ENCODE measurements around the gene ZBTB16.

The ZBTB16 gene, protein sequence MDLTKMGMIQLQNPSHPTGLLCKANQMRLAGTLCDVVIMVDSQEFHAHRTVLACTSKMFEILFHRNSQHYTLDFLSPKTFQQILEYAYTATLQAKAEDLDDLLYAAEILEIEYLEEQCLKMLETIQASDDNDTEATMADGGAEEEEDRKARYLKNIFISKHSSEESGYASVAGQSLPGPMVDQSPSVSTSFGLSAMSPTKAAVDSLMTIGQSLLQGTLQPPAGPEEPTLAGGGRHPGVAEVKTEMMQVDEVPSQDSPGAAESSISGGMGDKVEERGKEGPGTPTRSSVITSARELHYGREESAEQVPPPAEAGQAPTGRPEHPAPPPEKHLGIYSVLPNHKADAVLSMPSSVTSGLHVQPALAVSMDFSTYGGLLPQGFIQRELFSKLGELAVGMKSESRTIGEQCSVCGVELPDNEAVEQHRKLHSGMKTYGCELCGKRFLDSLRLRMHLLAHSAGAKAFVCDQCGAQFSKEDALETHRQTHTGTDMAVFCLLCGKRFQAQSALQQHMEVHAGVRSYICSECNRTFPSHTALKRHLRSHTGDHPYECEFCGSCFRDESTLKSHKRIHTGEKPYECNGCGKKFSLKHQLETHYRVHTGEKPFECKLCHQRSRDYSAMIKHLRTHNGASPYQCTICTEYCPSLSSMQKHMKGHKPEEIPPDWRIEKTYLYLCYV

DNA sequence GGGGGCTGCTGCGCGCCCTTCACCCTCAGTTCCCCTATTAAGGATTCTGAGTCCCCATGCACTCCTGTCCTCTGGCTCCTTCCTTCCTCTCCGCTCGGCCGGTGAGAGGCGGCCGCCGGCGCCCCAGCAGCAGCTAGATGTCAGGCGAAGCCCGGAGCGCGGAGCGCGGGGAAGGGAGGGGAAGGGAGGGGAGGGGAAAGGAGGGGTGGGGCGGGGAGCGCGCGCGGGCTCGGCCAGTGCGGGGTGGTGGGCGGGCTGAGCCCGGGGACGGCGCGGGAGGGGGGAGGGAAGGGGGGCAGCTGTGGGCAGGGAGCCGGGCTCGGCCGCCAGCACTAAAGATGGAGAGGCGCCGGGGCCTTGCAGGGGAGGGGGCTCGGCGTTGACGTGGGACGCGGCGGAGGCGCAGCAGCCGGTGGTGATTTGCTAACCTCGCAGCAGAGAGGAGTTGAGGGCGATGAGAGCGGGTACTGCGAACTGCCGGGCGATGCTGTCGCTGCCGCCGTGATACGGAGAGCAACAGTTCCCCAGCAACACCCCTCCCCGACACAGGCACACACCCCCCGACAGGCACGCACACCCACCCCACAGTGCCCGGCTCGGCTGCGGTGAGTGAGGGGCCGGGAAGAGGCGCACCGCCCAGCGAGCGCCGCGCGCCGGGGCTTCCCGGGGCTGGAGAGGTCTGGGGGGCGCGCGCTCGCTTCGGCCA lies at the start of gene ZBTB16:
Gene ZBTB16, plus strand, starts transcription at position 434 of the 706 bp plus-strand sequence. CDS start 3,590 bp downstream, outside the sequence.
- no peak for FAIRE-seq

DNA sequence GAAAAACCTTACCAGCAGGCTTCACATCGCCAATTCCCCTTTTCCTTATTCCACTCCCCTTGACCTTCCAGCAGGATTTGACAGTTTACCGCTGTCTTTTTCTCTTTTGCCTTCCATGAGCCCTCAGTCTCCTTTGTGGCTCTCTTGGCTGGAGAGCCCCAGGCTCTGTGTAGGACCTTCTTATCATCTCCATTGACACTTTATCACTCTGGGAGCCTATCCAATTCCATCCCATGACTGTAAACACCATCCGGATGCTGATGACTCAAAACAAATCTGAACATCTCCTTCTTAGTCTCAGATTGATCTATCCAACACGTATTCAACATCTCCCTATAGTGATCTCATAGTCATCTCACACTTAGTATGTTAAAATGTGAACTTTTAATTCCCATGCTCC lies 48.6 kb upstream of the ZBTB16 start:
- no peak for FAIRE-seq

DNA sequence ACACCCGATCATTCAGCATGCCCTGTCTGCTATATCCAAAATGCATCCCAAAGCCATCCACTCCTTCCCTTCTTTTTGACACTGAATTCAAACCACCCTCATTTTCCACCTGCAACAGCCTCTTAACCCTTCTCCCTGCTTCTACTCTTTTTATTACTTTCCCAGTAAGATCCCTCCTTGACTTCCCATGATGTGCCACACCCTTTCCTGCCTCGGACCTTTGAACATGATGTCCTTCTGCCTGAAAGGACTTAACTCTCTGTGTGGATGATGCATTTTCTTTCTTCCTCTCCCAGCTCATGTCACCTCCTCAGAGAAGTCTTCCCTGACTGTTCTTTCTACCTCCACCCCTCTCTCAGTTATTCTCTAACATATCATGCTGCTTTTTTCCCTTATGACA lies 48.1 kb upstream of the ZBTB16 start:
- FAIRE-seq, result no peak

- FAIRE-seq, result no peak
Observed at GRCh38 chr11:114015117-114015516, 44.4 kb upstream of the ZBTB16 start.

DNA sequence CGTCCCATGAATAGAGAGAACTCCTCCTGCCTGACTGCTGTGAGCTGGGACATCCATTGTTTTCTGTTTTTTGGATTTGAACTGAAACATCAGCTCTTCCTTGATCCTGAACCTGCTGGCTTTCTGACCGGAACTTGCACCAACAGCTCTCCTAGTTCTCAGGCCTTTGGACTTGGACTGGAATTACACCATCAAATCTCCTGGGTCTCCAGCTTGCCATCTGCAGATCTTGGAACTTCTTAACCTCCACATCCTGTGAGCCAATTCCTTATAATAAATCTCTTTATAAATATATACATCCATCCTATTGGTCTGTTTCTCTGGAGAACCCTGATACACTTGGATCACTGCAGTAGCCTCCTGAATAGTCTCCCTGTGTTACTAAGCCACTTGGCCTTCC lies 42.5 kb upstream of the ZBTB16 start:
- no peak for FAIRE-seq

DNA sequence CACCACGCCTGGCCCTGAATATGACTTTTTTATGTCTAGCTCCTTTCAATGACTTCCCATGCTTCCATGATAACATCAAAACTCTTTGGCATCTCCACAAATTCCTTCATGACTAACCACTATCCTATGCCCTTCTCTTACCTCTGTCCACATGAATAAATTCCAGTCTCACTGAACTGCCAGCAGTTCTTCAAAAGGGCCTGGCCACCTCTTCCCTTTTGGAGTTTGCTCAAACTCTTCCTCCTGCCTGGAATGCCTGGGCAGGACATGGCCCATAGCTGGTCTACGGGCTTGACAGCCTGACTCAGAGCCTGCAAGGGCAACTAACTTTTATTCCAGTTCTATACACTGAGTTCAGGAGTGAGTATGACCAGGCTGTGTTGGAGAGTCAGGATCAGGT lies 41.8 kb upstream of the ZBTB16 start:
- no peak for FAIRE-seq

DNA sequence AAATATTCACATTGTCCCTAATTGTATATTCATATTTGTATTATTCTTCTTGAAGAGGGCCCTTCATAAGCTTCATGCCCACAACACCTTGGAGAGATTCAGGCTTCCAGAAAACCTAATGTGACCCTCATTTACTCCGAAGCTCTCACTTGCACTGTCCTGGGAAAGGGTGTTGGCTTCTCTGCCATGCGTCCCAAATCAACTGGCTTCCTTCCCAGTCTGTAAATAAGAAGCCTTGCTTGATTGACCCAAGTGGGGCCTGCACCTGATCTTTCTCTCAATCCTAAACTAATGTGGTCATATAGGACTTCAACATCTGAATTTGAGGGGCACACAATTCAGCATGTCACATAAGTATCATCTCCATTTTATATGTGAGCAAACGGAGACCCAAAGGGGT lies 40.5 kb upstream of the ZBTB16 start:
- no peak for FAIRE-seq

- FAIRE-seq, result no peak
Observed at GRCh38 chr11:114019574-114019973, 39.9 kb upstream of the ZBTB16 start.

DNA sequence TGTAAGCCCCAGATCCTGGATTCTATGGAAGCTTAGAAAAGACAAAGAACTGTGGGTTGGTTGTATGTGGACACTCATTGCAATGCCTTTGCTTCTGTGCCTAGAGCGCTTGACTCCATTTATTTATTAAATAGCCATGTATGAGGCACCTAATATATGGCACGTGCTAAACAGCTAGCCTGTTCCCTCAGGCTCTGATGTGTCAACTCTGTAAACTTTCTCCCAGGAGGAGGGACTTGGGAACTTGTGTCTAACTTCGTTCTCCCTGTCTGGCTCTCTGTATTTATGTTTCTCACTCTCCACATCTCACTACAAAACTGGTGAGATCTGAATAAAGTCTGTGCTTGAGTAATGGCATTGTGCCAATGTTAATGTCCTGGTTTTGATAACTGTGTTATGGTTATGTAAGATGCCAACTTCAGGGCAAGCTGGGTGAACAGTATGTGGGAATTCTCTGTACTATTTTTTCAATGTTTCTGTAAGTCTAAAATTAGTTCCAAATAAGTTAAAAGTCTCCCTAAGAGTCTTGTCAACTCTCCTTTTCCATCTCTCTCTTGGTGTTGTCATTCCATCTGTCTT lies 34.1 kb upstream of the ZBTB16 start:
- no peak for FAIRE-seq

- no peak for FAIRE-seq
Observed at GRCh38 chr11:114026355-114026754, 33.2 kb upstream of the ZBTB16 start.

GRCh38 chr11:114027391-114027790 lies 32.1 kb upstream of the ZBTB16 start:
- FAIRE-seq, result no peak

- no peak for FAIRE-seq
Observed at GRCh38 chr11:114027926-114028325, 31.6 kb upstream of the ZBTB16 start.

GRCh38 chr11:114031246-114031966 lies 28.1 kb upstream of the ZBTB16 start:
- no peak for FAIRE-seq

- no peak for FAIRE-seq
Observed at GRCh38 chr11:114031967-114032320, 27.6 kb upstream of the ZBTB16 start.

GRCh38 chr11:114033066-114033465 lies 26.4 kb upstream of the ZBTB16 start:
- no peak for FAIRE-seq

GRCh38 chr11:114033572-114033971 lies 25.9 kb upstream of the ZBTB16 start:
- FAIRE-seq, result no peak

GRCh38 chr11:114034956-114035355 lies 24.6 kb upstream of the ZBTB16 start:
- FAIRE-seq, result no peak

- FAIRE-seq, result no peak
Observed at GRCh38 chr11:114036147-114036811, 23.2 kb upstream of the ZBTB16 start.

GRCh38 chr11:114036958-114037357 lies 22.6 kb upstream of the ZBTB16 start:
- FAIRE-seq, result no peak

DNA sequence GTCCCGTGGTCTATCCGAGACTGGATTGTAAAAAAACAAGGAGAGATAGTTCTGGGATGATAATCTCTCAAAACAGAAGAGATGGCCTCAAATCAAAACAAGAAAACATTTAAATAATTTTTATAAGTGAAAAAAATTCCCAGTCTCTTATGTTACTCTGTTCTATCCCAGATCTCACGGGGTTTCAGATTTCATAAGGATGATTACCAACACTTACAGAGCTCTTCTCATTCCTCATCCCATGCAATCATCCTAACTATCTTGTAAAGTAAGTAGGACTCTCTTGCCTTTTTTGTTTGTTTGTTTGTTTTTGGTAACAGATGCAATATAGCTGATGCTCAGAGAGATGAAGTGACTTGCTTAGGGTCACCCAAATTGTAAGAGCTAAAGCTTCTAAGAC lies 20.0 kb upstream of the ZBTB16 start:
- no peak for FAIRE-seq

DNA sequence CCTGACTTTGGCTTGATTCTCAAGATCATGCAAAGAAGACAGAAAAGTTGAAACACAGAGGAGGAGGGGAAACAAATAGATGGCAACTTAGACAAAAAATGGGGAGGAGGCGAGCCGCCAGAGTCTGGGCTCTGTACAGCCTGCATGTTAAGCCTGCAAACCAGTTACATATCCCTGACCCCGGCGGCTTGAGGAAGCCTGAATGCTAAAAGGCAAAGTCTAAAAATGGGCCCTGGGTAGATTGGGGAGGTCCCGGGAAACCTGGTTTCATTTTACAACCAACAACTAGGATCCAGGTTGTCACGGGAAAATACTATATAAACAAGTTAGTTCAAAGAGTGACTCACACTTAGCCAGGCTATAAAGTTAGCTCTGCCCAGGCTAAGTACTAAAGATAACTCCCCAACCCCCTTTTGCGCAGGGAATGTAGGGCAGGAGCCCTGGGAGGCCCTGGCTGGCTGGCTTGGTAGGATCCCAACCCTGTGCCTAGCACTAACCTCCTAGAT lies 18.8 kb upstream of the ZBTB16 start:
- no peak for FAIRE-seq

- no peak for FAIRE-seq
Observed at GRCh38 chr11:114042234-114042633, 17.3 kb upstream of the ZBTB16 start.

Data from islet of Langerhans (tissue), 1 donor.